HG03103 (cell line): ENCODE measurements around the gene CHST11.

Experiments
- ATAC-seq: cut with Tn5 transposase; IDR thresholded peaks from one replicate; pipeline ENCODE4 v1.9.1; 2021; ENCODE audit warnings: low read depth; ENCODE audit not compliant: unreplicated experiment

Gene CHST11

DNA sequence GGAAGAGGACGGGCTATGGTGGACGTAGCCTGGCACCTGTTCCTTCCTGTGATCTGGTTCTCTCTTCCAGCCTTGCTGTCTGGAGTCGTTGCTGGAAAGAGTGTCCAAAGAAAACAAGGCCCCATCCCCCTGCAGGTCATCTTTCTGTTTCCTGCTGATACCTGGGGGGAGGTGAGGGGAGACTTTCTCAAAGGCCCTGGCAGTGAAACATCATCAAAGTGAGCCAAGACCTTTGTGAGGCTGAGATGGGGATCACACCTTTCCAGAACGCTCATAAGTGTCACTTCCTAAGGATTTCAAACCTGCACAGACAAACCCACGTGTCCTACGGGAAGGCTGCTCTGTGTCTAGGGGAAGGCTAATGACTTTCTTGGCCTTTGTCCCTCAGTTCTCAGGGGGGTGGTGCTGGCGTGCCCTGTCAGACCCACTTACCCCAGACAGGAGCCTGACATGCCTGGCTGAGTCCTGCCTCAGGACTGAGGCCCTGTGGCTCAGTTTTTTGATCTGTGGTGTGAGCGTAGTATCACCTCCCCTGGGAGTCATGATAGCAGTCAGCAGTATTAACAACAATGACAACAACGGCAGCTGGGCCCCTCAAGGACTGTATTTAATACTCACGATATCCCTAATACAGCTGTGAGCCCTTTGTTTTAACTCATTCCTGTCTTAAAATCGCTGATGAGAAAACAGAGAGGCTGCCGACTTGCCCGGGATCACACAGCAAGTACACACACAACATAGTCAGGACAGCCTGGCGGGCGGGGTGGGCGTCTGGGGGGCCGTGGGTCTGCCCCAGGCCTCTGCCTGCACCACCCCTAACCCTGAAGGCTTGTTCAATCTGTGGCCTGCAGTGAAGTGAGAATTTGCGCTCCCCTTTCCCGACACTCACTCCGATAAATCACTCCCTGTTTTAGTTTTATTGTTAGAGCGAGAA is 266.1 kb downstream of the CHST11 start:
- no peak for ATAC-seq

DNA sequence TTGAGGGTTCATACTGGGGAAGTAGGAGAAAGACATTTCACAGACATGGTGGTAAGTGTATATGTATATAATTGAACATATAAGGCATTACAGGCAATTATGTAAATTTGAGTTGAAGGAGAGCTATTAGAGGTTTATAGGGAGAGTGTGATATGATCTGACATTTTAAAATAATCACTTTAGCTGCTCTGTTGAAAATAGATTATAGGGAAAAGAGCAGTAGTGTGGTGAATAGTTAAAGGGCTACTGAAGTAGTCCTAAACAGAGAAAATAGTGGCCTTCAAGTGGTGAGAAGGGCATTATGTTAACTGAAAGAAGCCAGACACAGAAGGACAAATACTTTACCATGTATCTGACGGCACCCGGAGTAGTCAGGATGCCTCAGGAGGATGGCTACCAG is 267.1 kb downstream of the CHST11 start:
- no peak for ATAC-seq

DNA sequence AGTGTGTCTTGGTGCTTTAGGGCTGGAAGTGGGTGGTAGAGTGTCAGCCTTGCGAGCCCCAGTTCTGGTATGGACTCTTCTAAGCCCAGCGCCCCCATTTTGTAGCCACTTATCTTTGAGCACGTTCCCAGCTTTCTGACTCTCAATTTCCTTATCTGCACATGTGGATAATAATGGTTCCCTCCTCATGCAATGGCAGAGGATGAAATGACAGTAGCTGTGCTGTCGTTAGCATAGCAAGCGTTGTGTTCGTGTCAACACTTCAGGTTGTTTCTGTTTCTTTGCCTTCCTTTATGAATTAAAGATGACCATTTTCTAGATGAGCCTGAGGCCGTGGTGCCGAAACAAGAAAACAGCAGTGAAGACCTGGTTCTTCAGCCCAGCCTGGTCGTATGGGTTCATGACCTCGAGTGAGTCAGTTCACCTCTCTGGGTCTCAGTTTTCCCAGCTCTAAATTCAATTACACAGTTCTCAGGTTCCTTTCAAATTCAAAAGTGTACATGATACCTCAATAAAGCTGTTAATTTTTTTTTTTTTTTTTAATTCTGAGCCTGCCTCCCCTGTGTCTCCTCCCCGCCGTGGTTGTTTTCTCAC is 268.3 kb downstream of the CHST11 start:
- ATAC-seq, result no peak

DNA sequence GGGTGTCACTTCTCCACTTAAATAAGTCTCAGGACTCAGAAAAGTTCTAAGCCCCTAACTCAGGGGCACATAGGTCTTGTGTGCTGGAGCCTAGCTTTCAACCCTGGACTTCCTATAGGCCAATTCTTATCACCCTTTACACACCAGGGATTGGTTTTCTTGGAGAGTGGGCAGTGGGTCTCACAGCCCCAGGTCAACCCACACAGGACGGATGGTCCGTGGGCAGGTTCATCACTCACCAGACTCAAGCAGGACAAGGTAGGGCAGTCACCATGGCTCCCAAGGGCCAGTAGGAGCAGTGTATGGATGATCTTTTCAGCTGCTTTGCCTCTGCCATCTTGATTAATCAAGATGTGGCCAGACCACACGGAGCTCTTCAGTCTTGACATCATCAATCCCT is 268.9 kb downstream of the CHST11 start:
- no peak for ATAC-seq

DNA sequence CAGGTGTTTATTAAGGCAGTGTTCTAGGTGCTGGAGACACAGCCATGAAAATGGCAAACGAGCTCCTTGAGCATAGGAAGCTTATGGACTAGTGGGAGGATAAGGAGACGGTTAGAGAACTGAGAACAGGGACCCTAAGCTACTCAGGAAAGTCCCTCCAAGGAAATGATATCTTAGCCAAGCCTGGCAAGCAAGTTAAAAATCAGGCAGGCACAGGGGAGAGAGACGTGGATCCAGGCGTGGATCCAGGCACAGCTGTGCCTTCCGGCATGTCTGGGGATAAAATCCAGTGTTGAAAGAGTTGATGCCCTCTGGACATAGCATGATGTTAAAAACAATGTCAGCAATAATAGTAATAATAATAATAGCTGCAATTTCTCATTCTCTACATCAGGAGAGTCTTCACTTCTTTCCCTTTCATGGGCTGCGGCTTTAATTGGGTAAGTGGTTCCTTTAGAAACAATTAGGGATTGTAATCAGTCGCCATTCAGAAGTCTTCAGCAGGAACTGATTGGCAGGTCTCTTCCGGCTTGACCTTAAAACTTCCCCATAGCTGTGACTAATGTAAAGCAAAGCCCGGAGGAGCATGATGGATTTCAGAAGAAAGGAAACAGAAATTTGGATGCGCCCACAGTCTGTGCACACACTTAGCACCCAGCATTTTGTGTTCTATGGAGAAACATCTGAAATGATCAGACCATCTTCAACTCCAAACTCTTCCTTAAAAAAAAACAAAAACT is 271.1 kb downstream of the CHST11 start:
- no peak for ATAC-seq

DNA sequence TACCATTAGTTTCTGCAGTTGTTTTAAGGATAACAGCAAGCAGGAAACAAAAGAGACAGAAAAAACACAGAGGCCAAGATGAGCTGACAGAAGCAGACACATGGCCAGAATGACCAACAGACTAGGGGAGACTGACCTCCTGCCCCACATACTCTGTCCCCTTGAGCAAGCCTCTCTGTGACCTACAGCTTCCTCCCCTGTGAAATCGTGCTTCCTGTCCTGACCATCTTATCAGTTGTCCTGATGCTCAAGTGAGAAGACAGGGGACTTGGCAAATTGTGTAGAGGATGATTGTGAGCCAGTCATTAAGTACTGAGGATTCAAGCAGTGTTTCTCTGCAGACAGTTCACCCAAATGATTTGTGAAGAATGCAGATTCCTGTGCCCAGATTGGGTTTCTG is 272.3 kb downstream of the CHST11 start:
- ATAC-seq, result no peak

DNA sequence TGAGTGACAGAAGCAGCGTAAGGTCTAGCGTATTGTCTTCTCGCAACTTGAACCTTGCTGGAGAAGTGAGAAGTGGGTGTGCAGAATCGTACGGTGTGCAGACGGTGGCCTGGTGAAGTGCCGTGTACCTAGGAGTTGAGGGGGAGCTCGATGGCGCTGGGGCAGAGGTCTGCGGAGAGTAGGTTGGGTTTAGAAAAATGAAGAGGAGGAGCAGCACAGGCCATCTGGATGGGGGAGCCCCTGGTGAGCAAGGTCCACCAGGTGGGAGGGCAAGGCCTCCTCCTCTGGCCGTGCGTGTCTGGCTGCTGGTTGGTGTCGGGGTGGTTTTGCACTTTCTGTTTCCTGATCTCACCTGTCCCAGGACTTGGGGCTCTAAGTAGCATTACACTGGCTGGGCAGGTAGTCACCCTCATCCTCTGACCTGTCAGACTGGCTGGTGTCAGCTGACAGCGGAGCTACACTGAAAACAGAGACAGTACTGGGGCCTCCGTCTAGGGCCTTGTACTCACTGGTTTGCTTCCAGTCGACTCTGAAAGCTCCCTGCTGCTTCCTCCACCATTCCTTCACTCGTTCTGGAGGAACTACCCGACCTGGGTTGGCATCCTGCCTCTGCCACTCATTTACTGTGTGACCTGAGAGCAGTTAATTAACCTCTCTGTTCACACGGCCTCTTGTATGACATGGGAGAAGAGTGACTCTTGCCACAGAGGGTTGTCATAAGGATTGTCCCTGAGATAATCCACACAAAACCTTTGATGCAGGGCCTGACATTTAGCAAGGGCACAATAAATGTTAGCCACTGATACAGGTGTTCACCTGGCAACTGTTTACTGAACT is 273.1 kb downstream of the CHST11 start:
- ATAC-seq, result no peak

DNA sequence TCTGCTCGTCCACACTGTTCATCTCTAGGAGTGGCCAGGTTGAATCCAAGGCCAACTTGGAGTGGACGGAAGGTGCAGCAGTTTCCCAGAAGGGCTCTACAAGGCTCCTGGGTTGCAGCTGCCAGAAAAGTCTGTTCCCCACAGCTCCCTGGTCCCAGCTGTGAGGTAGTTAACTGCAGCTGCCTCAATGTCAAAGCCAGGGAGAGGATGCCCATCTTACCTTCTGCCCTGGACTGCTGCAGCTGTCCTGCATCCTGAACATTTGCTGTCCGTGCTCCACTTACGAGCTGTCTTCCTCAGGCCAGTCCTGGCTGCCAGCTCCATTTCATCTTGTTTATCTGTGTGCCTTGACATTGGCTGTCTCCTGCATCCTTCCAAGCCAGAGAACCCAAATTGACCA is 274.0 kb downstream of the CHST11 start:
- ATAC-seq, result no peak

DNA sequence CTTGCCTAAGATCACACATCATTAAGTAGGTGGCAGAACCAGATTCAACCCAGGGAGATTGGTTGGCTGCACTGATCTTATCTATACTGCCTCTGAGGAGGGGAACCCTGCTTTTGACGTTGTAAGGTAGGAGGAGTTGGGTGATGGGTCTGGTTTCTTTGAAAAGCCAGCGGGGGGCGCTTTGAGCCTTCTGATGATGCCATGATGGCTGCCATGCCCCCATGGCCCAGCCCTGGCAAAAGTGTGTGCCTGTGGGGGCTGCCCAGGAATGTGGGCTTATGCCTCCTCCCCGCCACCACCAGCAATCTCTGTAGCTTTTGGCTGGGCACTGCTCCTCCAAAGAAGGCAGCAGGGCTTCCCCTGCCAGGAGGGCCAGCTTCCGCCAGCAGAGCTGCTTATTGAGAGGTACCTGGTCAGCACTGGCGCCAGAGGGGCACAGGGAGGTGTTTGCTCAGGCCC is 277.0 kb downstream of the CHST11 start:
- no peak for ATAC-seq

DNA sequence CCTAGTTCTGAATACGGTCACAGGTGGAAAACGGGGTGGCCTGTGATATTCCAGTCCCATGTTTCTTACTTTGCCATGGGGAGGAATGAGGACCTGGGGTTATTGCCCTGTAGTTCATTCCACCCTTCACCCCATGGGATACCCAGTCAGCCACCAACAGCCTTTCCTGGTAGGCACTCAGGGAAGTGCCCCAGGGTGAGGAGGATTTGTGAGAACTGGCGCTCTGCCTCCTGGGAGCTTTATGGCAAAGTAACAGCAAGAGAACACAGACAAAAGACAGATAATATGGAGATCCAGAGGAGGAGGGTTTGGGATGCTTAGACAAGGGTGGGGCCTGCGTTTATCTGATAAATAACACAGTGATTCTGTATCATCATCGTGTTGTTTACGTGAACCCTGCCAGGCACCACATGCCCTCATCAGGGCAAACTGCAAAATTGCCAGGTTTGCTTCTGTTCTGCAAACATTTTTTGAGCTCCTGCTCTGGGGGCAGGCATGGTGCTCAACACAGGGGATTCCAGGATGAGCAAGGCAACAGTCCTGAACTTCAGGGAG is 277.9 kb downstream of the CHST11 start:
- no peak for ATAC-seq

DNA sequence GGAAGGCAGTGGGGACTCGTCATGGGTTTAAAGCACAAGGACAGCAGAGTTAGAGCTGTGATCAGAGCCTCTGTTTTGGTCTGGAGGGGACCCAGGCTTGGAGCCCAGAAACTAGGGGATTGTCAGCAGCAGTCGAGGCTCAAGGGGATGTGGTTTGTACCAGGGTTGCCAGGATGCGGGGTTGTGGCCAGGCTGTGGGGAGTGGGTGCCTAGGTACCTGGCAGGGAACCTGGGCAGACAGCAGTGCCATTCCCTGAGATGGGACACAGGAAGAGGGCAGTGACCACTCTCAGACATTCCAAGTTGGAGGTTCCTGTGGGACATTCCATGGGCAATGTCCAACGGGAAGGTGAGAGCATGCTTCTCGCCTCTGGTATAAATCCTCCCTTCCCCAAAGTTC is 279.1 kb downstream of the CHST11 start:
- ATAC-seq, result no peak

DNA sequence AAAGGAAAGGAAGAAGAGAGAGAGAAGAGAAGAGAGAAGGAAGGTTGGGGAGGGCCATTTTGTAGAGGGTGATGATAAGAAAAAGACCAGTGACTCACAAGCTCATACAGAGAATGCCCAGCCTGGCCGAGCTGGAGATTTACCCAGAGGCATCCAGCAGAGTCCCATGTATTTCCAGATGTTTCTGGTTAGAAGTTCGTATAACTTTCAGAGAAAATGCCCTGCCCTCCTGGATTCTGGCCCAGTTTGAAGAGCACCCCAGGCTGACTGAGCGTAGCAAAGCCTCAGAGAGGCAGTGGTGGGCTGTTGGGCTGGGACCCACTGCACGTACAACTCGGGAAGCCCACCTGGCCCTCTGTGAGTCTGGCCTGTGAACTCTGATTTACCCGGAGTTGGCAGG is 279.6 kb downstream of the CHST11 start:
- ATAC-seq, result no peak

DNA sequence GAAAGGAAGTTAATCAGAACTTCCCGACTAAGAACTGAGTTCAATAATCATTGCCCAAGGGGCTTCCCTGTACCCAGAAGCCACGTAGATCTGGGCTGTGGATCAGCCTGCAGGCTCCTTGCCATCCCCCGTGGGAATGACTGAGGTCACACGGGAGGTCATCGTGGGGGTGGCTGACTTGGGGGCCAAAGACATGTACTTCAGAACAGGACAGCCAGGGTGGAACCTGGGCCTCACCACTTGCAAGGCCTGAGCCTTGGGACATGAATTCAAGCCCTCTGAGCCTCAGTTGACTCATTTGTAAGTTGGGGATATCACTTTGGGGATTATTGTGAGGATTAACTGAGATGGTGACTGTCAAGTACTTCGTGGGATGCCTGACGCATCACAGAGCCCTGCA is 280.4 kb downstream of the CHST11 start:
- ATAC-seq, result no peak

DNA sequence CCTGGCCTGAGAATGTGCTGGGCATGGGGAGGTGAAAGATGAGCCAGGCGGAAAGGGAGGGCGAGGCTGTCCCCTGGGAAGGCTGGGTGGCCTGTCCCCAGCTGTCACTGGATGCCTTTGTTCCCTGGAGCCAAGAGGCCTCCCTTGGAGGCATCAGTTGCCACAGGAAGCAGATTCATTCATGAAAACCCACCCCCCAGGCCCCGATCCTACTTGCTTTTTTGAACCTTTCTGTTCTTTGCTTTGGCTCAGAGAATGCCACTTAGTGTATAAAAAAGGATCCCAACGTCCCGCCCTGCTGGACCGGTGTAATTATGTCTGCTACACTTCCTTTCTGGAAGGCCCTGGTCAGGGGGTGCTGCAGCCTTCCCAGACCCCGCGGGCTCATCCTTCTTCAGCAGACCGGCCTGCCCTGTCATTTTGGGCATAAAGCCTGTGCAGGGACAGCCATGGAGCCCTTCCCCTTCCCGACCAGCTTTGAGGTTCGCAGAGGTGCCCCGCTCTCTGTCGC is 281.1 kb downstream of the CHST11 start:
- ATAC-seq, result no peak

DNA sequence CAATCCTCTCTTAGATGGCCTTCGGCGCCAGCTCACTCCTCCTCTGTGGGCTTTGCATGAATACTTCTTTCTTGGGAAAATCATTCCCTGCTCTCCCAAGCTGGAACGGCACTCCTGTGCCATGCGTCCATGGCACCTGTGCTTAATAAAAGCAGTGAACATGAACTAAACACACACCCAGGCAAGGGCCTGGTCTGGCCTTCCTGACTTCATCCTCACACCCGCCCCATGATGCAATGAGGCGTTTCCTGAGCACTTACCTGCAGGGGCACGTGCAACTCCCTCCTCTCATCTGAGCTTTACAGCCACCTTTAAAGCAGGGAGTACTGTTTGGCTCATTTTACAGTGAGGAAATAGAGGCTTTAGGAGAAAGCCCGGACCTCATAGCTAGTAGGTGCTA is 281.6 kb downstream of the CHST11 start:
- no peak for ATAC-seq

DNA sequence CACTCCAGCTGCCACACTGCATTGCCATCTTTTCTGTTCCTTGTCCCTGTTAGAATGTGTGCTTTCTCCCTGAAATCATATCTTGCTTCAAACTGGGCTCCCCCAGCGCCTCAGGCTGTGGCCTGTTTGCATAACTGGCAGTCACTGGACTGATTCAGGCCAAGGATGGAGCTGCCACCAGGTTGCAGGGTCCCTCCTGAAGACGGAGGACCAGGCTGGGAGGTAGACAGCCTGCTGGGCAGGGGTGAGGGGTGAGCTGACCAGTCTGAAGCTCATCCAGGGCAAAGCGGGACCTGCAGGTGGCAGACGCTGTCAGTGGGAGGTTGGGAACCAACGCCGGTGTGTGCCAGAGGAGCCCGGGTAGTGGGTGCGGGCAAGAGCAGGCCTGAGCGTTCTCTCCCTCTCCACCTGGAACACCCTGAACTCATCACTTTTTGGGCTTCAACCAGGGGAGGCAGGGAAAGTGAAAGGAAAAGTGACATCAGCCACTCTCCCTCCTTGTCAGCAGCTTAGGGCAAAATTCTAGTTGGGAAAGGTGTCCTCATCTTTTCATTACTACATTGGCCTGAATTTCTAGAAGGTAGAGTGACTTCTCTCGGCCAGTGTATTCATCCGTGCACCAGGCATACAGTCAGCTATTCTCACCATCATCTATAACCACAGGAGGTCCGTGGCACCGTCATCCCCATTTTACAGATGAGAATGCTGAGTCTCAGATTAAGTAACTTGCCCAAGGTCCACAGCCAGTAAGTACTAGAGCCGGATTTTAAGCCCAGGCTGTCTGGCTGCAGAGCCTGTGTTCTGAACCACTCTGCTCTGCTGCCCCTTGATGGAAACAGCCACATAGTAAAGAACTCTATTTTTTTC is 282.3 kb downstream of the CHST11 start:
- ATAC-seq, result no peak

DNA sequence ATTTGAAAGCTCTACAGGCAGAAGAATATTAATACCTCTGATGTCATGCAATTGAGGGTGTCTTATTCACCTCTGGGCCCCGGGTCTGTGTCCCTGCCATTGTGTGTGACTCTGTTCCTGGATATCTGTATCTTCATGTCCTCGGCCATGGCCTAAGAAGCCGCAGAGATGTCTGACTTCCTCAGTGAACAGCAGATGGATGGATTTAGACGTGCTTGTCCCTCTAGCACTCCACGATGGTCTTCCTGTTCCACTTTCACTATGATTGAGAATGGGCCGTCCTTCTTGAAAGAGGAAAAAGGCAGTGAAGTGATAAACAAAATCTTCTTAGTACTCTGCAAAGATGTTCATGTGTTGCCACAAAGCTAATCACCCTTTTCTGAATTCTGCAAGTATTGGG is 283.9 kb downstream of the CHST11 start:
- peak; percentile 71 for ATAC-seq

DNA sequence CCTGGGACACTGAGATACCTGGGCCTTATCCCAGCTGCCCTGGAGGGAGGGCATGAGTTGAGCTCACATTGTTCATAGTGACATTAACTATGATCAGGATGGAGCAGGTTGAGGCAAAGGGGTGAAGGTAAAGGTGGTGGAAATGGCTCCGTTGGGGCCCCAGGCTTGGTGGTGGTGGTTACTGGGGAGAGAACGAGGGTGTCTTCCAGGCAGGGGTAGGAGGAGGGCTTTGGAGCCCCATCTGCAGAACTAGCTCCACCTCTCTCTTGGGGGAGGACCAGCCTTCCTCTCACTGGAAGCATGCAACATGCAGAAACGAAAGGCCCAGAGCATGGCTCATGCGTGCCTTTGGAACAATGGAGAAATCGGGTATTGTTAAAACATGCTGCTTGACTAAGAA is 284.3 kb downstream of the CHST11 start:
- ATAC-seq, result peak; percentile 24
